Caco-2 (cell line): ENCODE measurements around the gene SHISA3. TPM values are rescaled to one million over a fixed set of nuclear protein-coding genes. Genes with fewer than 3 reads are reported as not detected.

Source experiments
- BruUV-seq: library from RNA; stranded (reverse); fragments of 400-500 nt; replicated peaks from 2 replicates; lab custom pipeline; 2021; lab: Mats Ljungman, UMichigan
- CTCF ChIA-PET: fragments of 300-600 bp; sonication (Branson Sonifier 250); formaldehyde crosslinking; loops from one replicate; lab custom pipeline; 2022; ENCODE audit warnings: antibody characterized with exemption; lab: Charles Lee
- POLR2A ChIA-PET: fragments of 300-600 bp; sonication (Branson Sonifier 250); formaldehyde crosslinking; loops from one replicate; lab custom pipeline; 2022; ENCODE audit warnings: antibody characterized with exemption; lab: Charles Lee
- DNase-seq, 2 experiments: peaks; one replicate each; pipeline versions ENCODE4 v3.0.0 to v3.0.0-alpha.2; 2020 to 2022
- H3K27me3 ChIP-seq: replicated peaks from 2 replicates; pipeline ENCODE4 v1.6.0; 2011; ENCODE audit warnings: low read length; ENCODE audit not compliant: control insufficient read depth, insufficient read depth
- H3K36me3 ChIP-seq: 2 replicates; pipeline ENCODE4 v1.5.1; 2011; ENCODE audit warnings: low read length; ENCODE audit not compliant: control insufficient read depth, insufficient read depth
- H3K4me1 ChIP-seq: fragments of 250-450 bp; sonication (Bioruptor Pico); 2 replicates; pipeline ENCODE4 v1.5.1; 2020; ENCODE audit warnings: mild to moderate bottlenecking
- H3K4me3 ChIP-seq: 2 replicates; pipeline ENCODE4 v1.5.1; 2011; ENCODE audit warnings: low read depth, mild to moderate bottlenecking, control low read depth, low read length
- H3K9me3 ChIP-seq: fragments of 250-450 bp; sonication (Bioruptor Pico); 2 replicates; pipeline ENCODE4 v1.5.1; 2020; ENCODE audit warnings: mild to moderate bottlenecking, moderate library complexity
- H3K27ac Mint-ChIP-seq: one replicate; pipeline ENCODE4 v1.8.0; 2022; ENCODE audit warnings: mixed read lengths; ENCODE audit not compliant: unreplicated experiment
- H3K27me3 Mint-ChIP-seq: one replicate; pipeline ENCODE4 v1.8.0; 2022; ENCODE audit warnings: mixed read lengths; ENCODE audit not compliant: insufficient read depth, unreplicated experiment
- H3K36me3 Mint-ChIP-seq: one replicate; pipeline ENCODE4 v1.8.0; 2022; ENCODE audit warnings: mild to moderate bottlenecking, mixed read lengths; ENCODE audit not compliant: insufficient read depth, unreplicated experiment
- H3K4me1 Mint-ChIP-seq: one replicate; pipeline ENCODE4 v1.8.0; 2022; ENCODE audit warnings: low read depth, mixed read lengths; ENCODE audit not compliant: unreplicated experiment
- H3K4me3 Mint-ChIP-seq: one replicate; pipeline ENCODE4 v1.8.0; 2022; ENCODE audit warnings: mild to moderate bottlenecking, moderate library complexity, mixed read lengths; ENCODE audit not compliant: unreplicated experiment
- H3K9me3 Mint-ChIP-seq: one replicate; pipeline ENCODE4 v1.8.0; 2022; ENCODE audit warnings: mixed read lengths; ENCODE audit not compliant: unreplicated experiment
- intact Hi-C: fragments of 100-400 bp; cut with micrococcal nuclease; formaldehyde crosslinking; loops from one replicate; pipeline ENCODE4 v1.10.0; 2022; ENCODE audit not compliant: unreplicated experiment
- total RNA-seq: library from RNA; stranded (reverse); gene quantifications from 2 replicates; pipeline ENCODE4 v1.2.3, GENCODE V29; 2022
- TF ChIP-seq, protein P1 (sequence below), 2 experiments: fragments of 200-600 bp in 1 of 2; IDR thresholded peaks; 1 replicate in 1 of 2; 2 replicates in 1 of 2; pipeline versions ENCODE4 v1.5.1 to v1.8.0; 2011 to 2022; ENCODE audit warnings: antibody characterized with exemption in 1 of 2, control low read depth in 1 of 2, inconsistent platforms in 1 of 2, low read depth in 1 of 2, low read length in 1 of 2, mild to moderate bottlenecking in 1 of 2, moderate library complexity in 1 of 2; ENCODE audit not compliant: insufficient read depth in 1 of 2, severe bottlenecking in 1 of 2, unreplicated experiment in 1 of 2

The SHISA3 gene
- total RNA-seq, 1 experiment from 2014 or later = not detected

DNA sequence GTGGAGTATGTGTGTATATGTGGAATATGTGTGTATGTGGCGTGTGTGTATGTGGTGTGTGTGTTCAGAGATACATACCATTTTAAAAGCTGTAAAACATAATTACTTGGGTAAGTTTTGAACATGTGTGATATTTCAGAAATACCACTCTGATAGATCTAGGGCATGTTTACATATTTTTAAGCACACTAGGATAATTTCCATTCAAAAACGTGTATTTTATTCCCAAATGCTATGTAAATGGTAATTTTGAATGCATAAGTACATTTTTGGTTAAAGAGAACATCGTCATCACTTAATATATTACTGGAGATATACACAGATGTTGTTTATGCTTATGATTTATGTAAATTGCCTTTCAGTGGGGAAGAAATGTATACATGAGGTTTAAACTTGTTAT lies 34.7 kb upstream of the SHISA3 start:
- BruUV-seq = no TSS peak
- H3K27me3 ChIP-seq = no peaks in the 10 kb centered on the region; the same call in 1 of the 2 replicates
- no peaks in the 10 kb centered on the region for H3K4me1 ChIP-seq
- Mint-ChIP-seq H3K27ac (no peak overlapping the region), H3K36me3 (no peaks in the 10 kb centered on the region), H3K27me3 (peaks cover 25% of the 10 kb centered on the region), H3K4me3 (no peak overlapping the region), H3K4me1 (no peaks in the 10 kb centered on the region), H3K9me3 (no peaks in the 10 kb centered on the region)
- intact Hi-C loops = no loop called here
- TF ChIP-seq, protein P1, sequence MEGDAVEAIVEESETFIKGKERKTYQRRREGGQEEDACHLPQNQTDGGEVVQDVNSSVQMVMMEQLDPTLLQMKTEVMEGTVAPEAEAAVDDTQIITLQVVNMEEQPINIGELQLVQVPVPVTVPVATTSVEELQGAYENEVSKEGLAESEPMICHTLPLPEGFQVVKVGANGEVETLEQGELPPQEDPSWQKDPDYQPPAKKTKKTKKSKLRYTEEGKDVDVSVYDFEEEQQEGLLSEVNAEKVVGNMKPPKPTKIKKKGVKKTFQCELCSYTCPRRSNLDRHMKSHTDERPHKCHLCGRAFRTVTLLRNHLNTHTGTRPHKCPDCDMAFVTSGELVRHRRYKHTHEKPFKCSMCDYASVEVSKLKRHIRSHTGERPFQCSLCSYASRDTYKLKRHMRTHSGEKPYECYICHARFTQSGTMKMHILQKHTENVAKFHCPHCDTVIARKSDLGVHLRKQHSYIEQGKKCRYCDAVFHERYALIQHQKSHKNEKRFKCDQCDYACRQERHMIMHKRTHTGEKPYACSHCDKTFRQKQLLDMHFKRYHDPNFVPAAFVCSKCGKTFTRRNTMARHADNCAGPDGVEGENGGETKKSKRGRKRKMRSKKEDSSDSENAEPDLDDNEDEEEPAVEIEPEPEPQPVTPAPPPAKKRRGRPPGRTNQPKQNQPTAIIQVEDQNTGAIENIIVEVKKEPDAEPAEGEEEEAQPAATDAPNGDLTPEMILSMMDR (IDR thresholded peaks at IDR 0.05; ENCODE audit: insufficient read depth in 1 of 2, low read depth in 1 of 2, low read length in 1 of 2, severe bottlenecking in 1 of 2, unreplicated experiment in 1 of 2) = no peak
- no peaks in the 10 kb centered on the region for H3K36me3 ChIP-seq
- no peak for DNase-seq
- ChIA-PET POLR2A (no interaction called here), CTCF (no interaction called here)
- no peaks in the 10 kb centered on the region for H3K9me3 ChIP-seq
- H3K4me3 ChIP-seq = no peak overlapping the region

DNA sequence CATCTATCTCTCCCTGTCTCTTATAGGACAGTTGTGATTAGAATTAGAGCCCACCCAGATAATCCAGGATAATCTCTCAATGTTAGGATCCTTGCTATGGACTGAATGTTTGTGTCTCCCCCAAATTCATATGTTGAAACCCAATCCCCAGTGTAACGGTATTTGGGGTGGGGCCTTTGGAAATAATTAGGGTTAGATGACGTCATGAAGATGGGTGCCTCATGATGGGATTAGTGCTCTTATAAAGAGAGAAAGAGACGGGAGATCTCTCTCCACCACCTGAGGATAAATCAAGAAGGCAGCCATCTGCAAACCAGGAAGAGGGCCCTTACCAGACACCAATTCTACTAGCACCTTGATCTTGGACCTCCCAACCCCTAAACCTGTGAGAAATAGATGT lies 33.7 kb upstream of the SHISA3 start:
- no TSS peak for BruUV-seq
- H3K4me1 Mint-ChIP-seq = no peaks in the 10 kb centered on the region
- no peaks in the 10 kb centered on the region for H3K9me3 Mint-ChIP-seq
- Histone ChIP-seq H3K4me1 (no peaks in the 10 kb centered on the region), H3K9me3 (no peaks in the 10 kb centered on the region), H3K27me3 (no peaks in the 10 kb centered on the region; the same call in 1 of the 2 replicates), H3K36me3 (no peaks in the 10 kb centered on the region), H3K4me3 (no peak overlapping the region)
- no peak overlapping the region for H3K4me3 Mint-ChIP-seq
- no peak overlapping the region for H3K27ac Mint-ChIP-seq
- no peak for DNase-seq
- intact Hi-C loops = no loop called here
- peaks cover 16% of the 10 kb centered on the region for H3K27me3 Mint-ChIP-seq
- TF ChIP-seq, protein P1 (IDR thresholded peaks at IDR 0.05; ENCODE audit: insufficient read depth in 1 of 2, low read depth in 1 of 2, low read length in 1 of 2, severe bottlenecking in 1 of 2, unreplicated experiment in 1 of 2) = no peak
- CTCF ChIA-PET = no interaction called here
- POLR2A ChIA-PET = no interaction called here
- no peaks in the 10 kb centered on the region for H3K36me3 Mint-ChIP-seq

DNA sequence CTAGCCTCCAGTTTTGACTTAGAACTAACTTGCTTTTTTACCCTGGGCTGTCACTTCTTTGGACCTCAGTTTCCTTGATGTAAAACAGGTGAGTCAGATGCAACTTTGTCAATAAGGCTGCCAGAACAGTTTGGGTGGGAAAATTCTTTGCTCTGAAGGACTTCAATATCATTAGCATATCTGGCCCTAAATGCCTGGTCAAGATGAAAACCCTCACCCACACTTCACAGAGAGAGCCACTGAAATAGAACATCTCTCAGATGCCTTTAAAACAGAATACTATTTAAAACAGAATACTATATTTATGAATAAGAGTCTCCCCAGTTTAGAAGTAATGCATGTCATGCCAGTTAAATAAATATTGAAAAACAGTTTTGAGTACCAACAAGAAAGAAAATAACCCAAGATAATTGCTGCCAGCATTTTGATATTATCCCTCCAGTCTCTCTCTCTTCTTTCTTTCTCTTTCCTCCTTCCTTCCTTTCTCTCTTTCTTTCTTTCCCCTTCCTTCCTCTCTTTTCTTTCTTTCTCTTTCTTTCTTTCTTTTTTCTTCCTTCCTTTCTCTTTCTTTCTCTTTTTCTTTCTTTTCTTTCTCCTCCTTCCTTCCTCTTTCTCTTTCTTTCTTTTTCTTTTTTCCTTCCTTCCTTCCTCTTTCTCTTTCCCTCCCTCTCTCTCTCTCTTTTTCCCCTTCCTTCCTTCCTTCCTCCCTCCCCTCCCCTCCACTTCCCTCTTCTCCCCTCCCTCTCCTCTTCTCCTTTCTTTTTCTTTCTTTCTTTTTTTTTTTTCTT lies 32.8 kb upstream of the SHISA3 start:
- Mint-ChIP-seq H3K9me3 (no peaks in the 10 kb centered on the region), H3K4me3 (no peak overlapping the region), H3K36me3 (no peaks in the 10 kb centered on the region), H3K4me1 (no peaks in the 10 kb centered on the region), H3K27me3 (peaks cover 12% of the 10 kb centered on the region), H3K27ac (no peak overlapping the region)
- H3K36me3 ChIP-seq = no peaks in the 10 kb centered on the region
- intact Hi-C loops = no loop called here
- H3K27me3 ChIP-seq = no peaks in the 10 kb centered on the region; the same call in 1 of the 2 replicates
- no TSS peak for BruUV-seq
- H3K4me3 ChIP-seq = no peak overlapping the region
- TF ChIP-seq, protein P1 (IDR thresholded peaks at IDR 0.05; ENCODE audit: insufficient read depth in 1 of 2, low read depth in 1 of 2, low read length in 1 of 2, severe bottlenecking in 1 of 2, unreplicated experiment in 1 of 2) = no peak
- ChIA-PET POLR2A (no interaction called here), CTCF (no interaction called here)
- no peaks in the 10 kb centered on the region for H3K9me3 ChIP-seq
- H3K4me1 ChIP-seq = no peaks in the 10 kb centered on the region
- no peak for DNase-seq
